Tongue (tissue), 2 donors: ENCODE data around the gene ADAM11. TPM values are rescaled to one million over a fixed set of nuclear protein-coding genes. Genes with fewer than 3 reads are reported as not detected.
"Not testable (repeated sequence)": the region's sequence is repeated elsewhere in the genome, so short reads cannot be mapped to it uniquely, and the experiment has no call there.

ENCODE experiments used
- DNase-seq: peaks from one replicate; pipeline ENCODE4 v3.0.0-alpha.2; 2015
- total RNA-seq: library from RNA; depleted of rRNA; stranded (reverse); fragments of >200 nt; gene quantifications from one replicate; pipeline ENCODE4 v1.2.3, GENCODE V29; 2014

Gene ADAM11, protein sequence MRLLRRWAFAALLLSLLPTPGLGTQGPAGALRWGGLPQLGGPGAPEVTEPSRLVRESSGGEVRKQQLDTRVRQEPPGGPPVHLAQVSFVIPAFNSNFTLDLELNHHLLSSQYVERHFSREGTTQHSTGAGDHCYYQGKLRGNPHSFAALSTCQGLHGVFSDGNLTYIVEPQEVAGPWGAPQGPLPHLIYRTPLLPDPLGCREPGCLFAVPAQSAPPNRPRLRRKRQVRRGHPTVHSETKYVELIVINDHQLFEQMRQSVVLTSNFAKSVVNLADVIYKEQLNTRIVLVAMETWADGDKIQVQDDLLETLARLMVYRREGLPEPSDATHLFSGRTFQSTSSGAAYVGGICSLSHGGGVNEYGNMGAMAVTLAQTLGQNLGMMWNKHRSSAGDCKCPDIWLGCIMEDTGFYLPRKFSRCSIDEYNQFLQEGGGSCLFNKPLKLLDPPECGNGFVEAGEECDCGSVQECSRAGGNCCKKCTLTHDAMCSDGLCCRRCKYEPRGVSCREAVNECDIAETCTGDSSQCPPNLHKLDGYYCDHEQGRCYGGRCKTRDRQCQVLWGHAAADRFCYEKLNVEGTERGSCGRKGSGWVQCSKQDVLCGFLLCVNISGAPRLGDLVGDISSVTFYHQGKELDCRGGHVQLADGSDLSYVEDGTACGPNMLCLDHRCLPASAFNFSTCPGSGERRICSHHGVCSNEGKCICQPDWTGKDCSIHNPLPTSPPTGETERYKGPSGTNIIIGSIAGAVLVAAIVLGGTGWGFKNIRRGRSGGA
- 0.72 TPM for total RNA-seq

DNA sequence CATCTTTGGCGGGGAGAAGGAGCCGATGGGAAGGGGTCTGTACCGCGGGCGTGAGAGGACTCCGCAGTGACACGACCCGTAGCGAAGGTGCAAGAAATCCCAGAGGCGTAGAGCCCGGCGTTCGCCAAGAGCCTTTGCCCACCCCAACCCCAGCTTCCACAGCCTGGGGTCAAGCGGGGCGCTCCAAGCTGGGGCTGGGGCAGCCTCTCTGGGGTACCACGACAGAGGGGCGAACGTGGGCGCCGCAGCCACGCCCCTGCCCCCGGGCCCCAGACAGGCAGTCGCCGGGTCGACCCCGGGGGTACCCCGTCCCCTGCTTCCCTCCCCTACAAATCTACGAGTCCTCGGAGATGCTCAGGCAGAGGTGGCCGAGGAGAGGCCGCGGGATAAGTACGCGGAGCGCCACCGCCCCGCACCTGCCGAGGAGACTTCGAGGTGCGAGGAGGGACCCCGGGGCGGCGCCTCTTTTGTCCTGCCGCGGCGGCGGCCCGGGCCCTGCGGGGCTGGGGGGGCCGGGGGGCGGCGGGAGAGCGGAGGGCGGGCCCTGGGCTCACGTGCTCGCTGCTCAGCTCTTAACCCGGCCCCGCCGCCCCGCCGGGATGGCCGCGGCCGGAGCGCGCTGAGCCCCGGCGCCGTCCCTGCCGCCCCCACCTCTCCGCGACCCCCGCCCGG, at the start of gene ADAM11:
ADAM11 (plus strand) TSS at position 575 of the 672 bp plus-strand sequence. CDS start 212 bp downstream, outside the sequence.
- peak; percentile 22 for DNase-seq

- no peak for DNase-seq
These were observed 39.3 kb upstream of the ADAM11 start for GRCh38 chr17:44719444-44719843.

- DNase-seq = no peak
These were observed 36.5 kb upstream of the ADAM11 start for GRCh38 chr17:44722254-44722653.

- not testable (repeated sequence) for DNase-seq
These were observed 32.7 kb upstream of the ADAM11 start for GRCh38 chr17:44726121-44726520.

- peak; percentile 15 for DNase-seq
These were observed 25.0 kb upstream of the ADAM11 start for GRCh38 chr17:44733753-44734152.

- no peak for DNase-seq
These were observed 24.5 kb upstream of the ADAM11 start for GRCh38 chr17:44734272-44734671.

- DNase-seq = no peak
These were observed 22.1 kb upstream of the ADAM11 start for GRCh38 chr17:44736551-44737240.

DNA sequence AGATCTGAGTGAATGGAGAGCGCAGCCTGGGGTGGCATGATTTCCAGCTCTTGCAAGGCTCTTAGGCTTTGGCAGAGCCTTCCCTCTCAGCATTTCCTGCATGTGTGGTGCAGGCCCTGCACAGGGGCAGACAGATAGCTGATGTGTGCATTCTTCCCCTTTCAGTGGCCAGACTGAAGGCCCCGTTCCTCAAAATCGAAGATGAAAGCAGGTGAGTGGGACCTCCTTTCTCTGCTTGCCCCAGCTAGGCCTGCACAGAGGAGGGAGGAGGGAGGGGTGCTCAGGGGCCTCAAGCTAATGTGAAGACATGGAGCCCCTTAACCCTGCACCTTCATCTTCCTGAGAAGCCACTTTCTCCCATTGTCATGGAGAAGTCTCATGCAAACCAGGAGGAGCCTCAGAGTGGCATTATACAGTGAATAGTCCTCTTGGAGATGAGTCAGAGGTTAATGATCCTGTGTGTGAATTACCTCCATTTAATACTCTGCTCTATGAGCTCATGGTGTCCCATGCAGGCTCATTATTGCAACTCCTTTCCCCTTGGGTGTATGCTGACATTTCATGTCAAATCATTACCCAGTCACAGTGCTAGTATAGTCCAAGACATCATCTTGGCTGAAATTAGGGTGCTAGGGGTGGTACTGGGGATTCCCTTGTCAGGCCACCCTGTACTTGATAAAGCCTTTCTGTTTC, 20.4 kb upstream of the ADAM11 start:
- no peak for DNase-seq

DNA sequence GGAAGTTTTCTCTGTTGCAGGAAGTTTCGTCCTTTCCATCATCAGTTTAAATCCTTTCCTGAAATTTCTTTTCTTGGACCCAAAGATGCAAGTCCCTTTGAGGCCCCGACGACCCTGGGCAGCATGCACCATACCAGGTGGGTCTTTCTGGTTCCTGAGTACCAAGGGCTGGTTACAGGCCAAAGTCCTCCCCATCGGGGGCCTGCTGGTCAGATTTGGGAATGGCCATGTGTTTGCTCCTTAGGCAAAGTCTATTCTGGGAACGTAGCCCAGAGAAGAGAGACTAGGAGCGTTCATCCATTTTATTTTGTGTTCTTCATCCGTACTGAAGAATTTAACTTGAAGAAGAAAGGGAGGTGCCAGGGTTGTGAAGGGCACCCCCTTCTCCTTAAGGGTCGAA, 17.5 kb upstream of the ADAM11 start:
- no peak for DNase-seq

- DNase-seq = no peak
These were observed 13.5 kb upstream of the ADAM11 start for GRCh38 chr17:44745301-44745700.

DNA sequence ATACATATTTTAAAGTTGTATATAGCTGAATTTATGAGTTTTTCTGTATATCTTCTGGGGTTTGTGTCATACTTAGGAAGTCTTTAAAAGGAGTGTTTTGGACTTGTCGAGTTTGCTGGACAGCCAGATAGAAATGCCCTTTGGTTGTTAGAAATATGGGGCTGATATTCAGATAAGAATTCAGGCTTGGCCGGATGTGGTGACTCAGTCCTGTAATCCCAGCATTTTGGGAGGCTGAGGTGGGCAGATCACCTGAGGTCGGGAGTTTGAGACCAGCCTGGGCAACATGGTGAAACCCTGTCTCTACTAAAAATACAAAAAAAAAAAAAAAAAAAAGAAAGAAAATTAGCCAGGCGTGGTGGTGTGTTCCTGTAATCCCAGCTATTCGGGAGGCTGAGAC, 13.1 kb upstream of the ADAM11 start:
- not testable (repeated sequence) for DNase-seq

GRCh38 chr17:44747566-44747965, 11.2 kb upstream of the ADAM11 start:
- DNase-seq = no peak

GRCh38 chr17:44749076-44749979, 9.5 kb upstream of the ADAM11 start:
- peak; percentile 60 for DNase-seq

DNA sequence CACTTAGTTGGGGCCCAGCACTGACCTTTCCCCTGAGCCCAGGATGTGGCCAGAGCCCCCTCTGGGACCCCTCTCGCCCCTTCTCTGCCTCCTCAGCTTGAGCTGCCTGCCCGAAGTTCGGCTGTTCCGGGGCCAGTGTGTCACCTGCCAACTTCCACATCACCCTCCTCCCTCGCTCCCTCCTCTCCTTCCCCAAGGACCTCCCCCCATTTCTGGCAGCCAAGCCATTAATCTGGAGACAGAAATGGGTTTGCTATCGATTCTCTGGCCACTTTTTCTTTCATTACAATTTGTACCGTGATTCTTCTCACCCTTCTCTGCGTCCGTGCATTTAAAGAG, 8.8 kb upstream of the ADAM11 start:
- peak; percentile 19 for DNase-seq

DNA sequence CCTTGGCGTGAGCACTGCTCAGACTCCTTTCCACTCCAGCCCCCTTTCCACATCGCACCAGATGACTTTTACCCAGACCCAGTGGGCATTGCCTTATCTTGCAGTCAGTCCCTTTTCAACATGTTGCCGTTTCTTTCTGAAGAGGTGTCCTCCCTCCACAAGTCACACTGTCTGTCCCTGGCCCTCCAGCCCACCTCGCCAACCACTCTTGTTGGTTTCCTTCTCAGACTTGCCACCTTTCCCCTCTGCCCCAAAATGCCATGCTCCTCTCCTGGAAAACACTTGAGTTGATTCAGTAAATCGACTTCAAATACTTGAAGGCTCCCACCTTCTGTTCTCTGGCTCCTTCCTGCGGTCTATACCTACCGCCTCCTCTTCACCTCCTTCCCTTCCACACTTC, 7.5 kb upstream of the ADAM11 start:
- no peak for DNase-seq

GRCh38 chr17:44751806-44752205, 7.0 kb upstream of the ADAM11 start:
- DNase-seq = no peak

- no peak for DNase-seq
These were observed 5.6 kb upstream of the ADAM11 start for GRCh38 chr17:44752953-44753861.

DNA sequence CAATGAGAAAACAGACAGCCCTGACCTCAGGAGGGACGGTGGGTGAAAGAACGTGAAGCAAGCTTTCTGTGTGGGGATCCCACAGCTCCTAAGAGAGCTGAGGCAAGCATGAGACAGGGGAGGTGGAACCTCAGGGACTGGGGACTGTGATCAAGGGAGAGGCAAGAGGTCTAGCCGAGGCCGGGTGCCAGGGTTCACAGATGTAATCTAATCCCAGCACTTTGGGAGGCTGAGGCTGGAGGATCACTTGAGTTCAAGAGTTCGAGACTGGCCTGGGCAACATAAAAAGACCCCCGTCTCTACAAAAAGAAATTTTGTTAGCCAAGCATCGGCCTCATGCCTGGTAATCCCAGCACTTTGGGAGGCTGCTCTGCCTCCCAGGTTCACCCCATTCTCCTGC, 4.5 kb upstream of the ADAM11 start:
- DNase-seq = no peak

- not testable (repeated sequence) for DNase-seq
These were observed 3.6 kb upstream of the ADAM11 start for GRCh38 chr17:44755180-44755579.
